GM23338 (cell line): ENCODE data around the gene FOXI2.

Source experiments
- CREB1 ChIP-seq: fragments of 250-450 bp; sonication (Bioruptor Pico); IDR thresholded peaks from 2 replicates; pipeline ENCODE4 v1.5.0; 2020; ENCODE audit warnings: low read depth, mild to moderate bottlenecking, moderate library complexity
- CTCF ChIP-seq, 2 experiments: fragments of 200-600 bp in 1 of 2; sonication (generic) in 1 of 2; conservative IDR thresholded peaks; 2 replicates each; pipeline versions ENCODE4 v1.5.1 to v1.6.1; 2016 to 2017; ENCODE audit warnings: antibody characterized with exemption in 2 of 2, low read depth in 2 of 2, mild to moderate bottlenecking in 2 of 2, moderate library complexity in 1 of 2
- EZH2 ChIP-seq: fragments of 200-600 bp; sonication (generic); IDR thresholded peaks from one replicate; pipeline ENCODE4 v1.8.0; 2017; ENCODE audit warnings: antibody characterized with exemption, mild to moderate bottlenecking, low read depth; ENCODE audit not compliant: unreplicated experiment
- EZH2phosphoT487 ChIP-seq: fragments of 200-600 bp; sonication (generic); IDR thresholded peaks from one replicate; pipeline ENCODE4 v1.8.1; 2018; ENCODE audit warnings: antibody characterized with exemption; ENCODE audit not compliant: unreplicated experiment
- NANOG ChIP-seq: IDR thresholded peaks from 2 replicates; pipeline ENCODE4 v1.6.1; 2016; ENCODE audit warnings: antibody characterized with exemption, borderline replicate concordance
- POLR2AphosphoS5 ChIP-seq: IDR thresholded peaks from 2 replicates; pipeline ENCODE4 v1.6.1; 2016; ENCODE audit warnings: antibody characterized with exemption, low read depth
- STAT1 ChIP-seq: IDR thresholded peaks from one replicate; pipeline ENCODE4 v1.6.1; 2016; ENCODE audit warnings: antibody characterized with exemption; ENCODE audit not compliant: unreplicated experiment
- ZNF331 ChIP-seq: fragments of 250-450 bp; sonication (Bioruptor Pico); IDR thresholded peaks from 2 replicates; pipeline ENCODE4 v1.5.0; 2020; ENCODE audit warnings: low read depth, mild to moderate bottlenecking, moderate library complexity
- TF ChIP-seq, protein P1 (sequence below): IDR thresholded peaks from one replicate; pipeline ENCODE4 v1.6.1; 2018; ENCODE audit warnings: antibody characterized with exemption; ENCODE audit not compliant: unreplicated experiment
- TF ChIP-seq, protein P2 (sequence below): IDR thresholded peaks from 2 replicates; pipeline ENCODE4 v1.6.1; 2016; ENCODE audit warnings: antibody characterized with exemption

DNA sequence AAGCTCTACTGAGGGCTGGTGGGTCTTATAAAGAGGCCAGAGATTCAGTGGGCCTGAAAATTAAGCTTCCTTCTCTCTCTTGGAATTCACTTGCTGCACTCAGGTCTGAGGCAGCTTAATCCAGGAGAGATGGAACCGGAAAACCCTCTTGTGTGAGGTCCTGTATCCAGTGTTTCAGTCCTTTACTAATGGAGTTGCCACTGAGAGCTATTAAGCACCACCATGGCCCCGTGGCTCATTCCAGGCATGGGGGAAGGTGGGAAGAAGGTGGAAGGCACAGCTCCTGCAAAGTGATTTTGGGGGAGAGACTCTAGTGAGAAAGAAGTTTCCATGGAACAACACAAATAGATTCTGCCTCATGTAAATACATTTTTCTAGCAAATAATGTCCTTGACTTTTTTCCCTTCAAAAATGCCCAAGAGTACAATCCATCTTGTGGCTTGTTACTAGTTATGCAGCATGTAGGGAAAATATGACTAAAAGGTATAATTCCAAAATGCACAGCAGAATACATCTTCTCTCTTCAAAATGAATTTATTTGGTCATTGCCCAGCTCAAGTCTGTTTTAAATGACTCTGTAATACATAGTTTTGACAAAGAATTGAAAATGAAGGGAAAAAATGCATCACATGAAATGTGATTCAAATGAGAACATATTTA lies 46.7 kb upstream of the FOXI2 start:
- TF ChIP-seq CTCF (conservative IDR thresholded peaks at IDR 0.05; ENCODE audit: low read depth in 2 of 2) (no peak), EZH2 (no peak), NANOG (no peak), POLR2AphosphoS5 (no peak), STAT1 (no peak), EZH2phosphoT487 (no peak), CREB1 (CRISPR knock-in tag) (no peak), ZNF331 (CRISPR knock-in tag) (no peak)
- TF ChIP-seq, protein P1, sequence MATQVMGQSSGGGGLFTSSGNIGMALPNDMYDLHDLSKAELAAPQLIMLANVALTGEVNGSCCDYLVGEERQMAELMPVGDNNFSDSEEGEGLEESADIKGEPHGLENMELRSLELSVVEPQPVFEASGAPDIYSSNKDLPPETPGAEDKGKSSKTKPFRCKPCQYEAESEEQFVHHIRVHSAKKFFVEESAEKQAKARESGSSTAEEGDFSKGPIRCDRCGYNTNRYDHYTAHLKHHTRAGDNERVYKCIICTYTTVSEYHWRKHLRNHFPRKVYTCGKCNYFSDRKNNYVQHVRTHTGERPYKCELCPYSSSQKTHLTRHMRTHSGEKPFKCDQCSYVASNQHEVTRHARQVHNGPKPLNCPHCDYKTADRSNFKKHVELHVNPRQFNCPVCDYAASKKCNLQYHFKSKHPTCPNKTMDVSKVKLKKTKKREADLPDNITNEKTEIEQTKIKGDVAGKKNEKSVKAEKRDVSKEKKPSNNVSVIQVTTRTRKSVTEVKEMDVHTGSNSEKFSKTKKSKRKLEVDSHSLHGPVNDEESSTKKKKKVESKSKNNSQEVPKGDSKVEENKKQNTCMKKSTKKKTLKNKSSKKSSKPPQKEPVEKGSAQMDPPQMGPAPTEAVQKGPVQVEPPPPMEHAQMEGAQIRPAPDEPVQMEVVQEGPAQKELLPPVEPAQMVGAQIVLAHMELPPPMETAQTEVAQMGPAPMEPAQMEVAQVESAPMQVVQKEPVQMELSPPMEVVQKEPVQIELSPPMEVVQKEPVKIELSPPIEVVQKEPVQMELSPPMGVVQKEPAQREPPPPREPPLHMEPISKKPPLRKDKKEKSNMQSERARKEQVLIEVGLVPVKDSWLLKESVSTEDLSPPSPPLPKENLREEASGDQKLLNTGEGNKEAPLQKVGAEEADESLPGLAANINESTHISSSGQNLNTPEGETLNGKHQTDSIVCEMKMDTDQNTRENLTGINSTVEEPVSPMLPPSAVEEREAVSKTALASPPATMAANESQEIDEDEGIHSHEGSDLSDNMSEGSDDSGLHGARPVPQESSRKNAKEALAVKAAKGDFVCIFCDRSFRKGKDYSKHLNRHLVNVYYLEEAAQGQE: no peak
- TF ChIP-seq, protein P2, sequence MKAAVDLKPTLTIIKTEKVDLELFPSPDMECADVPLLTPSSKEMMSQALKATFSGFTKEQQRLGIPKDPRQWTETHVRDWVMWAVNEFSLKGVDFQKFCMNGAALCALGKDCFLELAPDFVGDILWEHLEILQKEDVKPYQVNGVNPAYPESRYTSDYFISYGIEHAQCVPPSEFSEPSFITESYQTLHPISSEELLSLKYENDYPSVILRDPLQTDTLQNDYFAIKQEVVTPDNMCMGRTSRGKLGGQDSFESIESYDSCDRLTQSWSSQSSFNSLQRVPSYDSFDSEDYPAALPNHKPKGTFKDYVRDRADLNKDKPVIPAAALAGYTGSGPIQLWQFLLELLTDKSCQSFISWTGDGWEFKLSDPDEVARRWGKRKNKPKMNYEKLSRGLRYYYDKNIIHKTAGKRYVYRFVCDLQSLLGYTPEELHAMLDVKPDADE: no peak
